NCI-H82 (cell line): ENCODE results near the gene GTF3C2.
A peak's percentile ranks its signal among the peaks of the same experiment; 100 is the strongest.
"Not testable (repeated sequence)": the region's sequence is repeated elsewhere in the genome, so short reads cannot be mapped to it uniquely, and the experiment has no call there.

ENCODE experiments used
- DNase-seq: peaks from one replicate; lab custom pipeline; 2025; lab: John Stamatoyannopoulos, UW

Gene GTF3C2

GRCh38 chr2:27320958-27321543, 35.5 kb downstream of the GTF3C2 start:
- DNase-seq: peak; percentile 72

GRCh38 chr2:27319839-27320238, 36.7 kb downstream of the GTF3C2 start:
- DNase-seq: not testable (repeated sequence)

GRCh38 chr2:27316655-27317412, 39.7 kb downstream of the GTF3C2 start:
- peak; percentile 29 for DNase-seq

GRCh38 chr2:27315122-27315521, 41.4 kb downstream of the GTF3C2 start:
- no peak for DNase-seq

GRCh38 chr2:27314709-27315108, 41.9 kb downstream of the GTF3C2 start:
- DNase-seq: no peak

- DNase-seq: no peak
Observed at GRCh38 chr2:27313882-27314645, 42.5 kb downstream of the GTF3C2 start.

- no peak for DNase-seq
Observed at GRCh38 chr2:27312152-27312551, 44.4 kb downstream of the GTF3C2 start.

GRCh38 chr2:27309651-27310050, 46.9 kb downstream of the GTF3C2 start:
- no peak for DNase-seq

- DNase-seq: peak; percentile 56
Observed at GRCh38 chr2:27308359-27308881, 48.1 kb downstream of the GTF3C2 start, which contains the start of gene UCN. TSS of gene UCN (minus strand) at chr2:27308445. CDS start at chr2:27307895, 550 bp downstream.

GRCh38 chr2:27307545-27308358, 48.8 kb downstream of the GTF3C2 start:
- no peak for DNase-seq

- no peak for DNase-seq
Observed at GRCh38 chr2:27307287-27307544, 49.3 kb downstream of the GTF3C2 start.

GRCh38 chr2:27306573-27307286, 49.8 kb downstream of the GTF3C2 start:
- DNase-seq: no peak

GRCh38 chr2:27306136-27306535, 50.4 kb downstream of the GTF3C2 start:
- no peak for DNase-seq

- no peak for DNase-seq
Observed at GRCh38 chr2:27305516-27305915, 51.0 kb downstream of the GTF3C2 start.

- DNase-seq: no peak
Observed at GRCh38 chr2:27304488-27305240, 51.9 kb downstream of the GTF3C2 start.

- DNase-seq: peak; percentile 92
Observed at GRCh38 chr2:27303093-27304025, 53.2 kb downstream of the GTF3C2 start.

GRCh38 chr2:27300606-27301005, 56.0 kb downstream of the GTF3C2 start:
- DNase-seq: not testable (repeated sequence)

- no peak for DNase-seq
Observed at GRCh38 chr2:27298391-27299080, 58.0 kb downstream of the GTF3C2 start.

GRCh38 chr2:27297195-27297594, 59.4 kb downstream of the GTF3C2 start:
- DNase-seq: peak; percentile 40
